C4-2B (cell line): ENCODE data around the gene VAC14.

ENCODE experiments used
- H3K27ac ChIP-seq: fragments of 450-650 bp; 2 replicates; pipeline ENCODE4 v1.5.1; 2017
- ZFX ChIP-seq: fragments of 450-650 bp; IDR thresholded peaks from 2 replicates; pipeline ENCODE4 v1.6.1; 2017
- TF ChIP-seq, protein P1 (sequence below): fragments of 450-650 bp; conservative IDR thresholded peaks from 2 replicates; pipeline ENCODE4 v1.5.1; 2017; ENCODE audit warnings: mild to moderate bottlenecking

The VAC14 gene

DNA sequence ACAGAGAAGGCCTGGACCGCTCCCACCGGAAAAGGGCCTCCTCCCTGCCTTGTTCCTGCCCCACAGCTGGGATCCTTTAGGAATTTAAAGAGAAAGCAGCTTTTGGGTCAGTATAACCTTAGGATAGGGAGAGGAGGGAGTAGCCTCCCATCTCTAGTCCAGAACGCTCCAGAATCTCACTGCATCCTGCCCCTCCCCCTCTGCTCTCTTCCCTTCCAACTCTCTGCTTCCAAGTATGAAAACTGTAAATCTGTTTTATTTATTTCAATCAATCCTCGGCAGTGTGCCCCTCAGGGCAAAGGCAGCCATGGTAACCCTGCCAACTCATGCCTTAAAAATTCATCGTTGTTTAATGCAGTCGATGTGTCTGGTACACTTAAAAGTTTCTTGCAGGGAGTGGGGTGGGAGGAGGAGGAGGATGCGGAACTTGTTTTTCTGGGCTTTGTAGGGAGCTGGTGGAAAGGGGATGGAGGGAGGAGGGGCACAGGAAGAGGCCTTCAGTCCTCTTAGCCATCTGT, 94.0 kb downstream of the VAC14 start:
- H3K27ac ChIP-seq = no peak overlapping the region; the same call in 1 of the 2 replicates
- TF ChIP-seq, protein P1, sequence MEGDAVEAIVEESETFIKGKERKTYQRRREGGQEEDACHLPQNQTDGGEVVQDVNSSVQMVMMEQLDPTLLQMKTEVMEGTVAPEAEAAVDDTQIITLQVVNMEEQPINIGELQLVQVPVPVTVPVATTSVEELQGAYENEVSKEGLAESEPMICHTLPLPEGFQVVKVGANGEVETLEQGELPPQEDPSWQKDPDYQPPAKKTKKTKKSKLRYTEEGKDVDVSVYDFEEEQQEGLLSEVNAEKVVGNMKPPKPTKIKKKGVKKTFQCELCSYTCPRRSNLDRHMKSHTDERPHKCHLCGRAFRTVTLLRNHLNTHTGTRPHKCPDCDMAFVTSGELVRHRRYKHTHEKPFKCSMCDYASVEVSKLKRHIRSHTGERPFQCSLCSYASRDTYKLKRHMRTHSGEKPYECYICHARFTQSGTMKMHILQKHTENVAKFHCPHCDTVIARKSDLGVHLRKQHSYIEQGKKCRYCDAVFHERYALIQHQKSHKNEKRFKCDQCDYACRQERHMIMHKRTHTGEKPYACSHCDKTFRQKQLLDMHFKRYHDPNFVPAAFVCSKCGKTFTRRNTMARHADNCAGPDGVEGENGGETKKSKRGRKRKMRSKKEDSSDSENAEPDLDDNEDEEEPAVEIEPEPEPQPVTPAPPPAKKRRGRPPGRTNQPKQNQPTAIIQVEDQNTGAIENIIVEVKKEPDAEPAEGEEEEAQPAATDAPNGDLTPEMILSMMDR = no peak
- no peak for TF ChIP-seq ZFX

DNA sequence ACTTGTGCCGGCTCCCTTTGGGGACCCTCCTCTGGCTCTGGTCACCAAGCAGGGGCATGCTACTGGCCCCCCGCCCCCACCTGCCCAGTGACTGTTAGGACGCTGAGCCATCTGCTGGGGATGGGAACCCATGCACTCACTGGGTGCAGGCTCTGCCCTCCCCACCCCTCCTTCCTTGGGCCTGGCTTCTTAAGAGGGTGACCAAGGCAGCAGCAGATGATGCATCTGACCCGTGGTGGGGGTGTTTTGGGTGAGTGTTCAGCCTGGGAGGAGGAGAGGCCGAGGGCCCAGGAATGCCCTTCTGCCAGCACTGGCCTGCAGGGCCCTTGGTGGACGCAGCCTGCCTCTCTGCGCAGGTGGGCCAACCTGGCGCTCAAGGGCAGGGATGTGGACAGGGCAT, 95.9 kb downstream of the VAC14 start:
- H3K27ac ChIP-seq = no peak overlapping the region
- TF ChIP-seq, protein P1 = no peak
- TF ChIP-seq ZFX = no peak

DNA sequence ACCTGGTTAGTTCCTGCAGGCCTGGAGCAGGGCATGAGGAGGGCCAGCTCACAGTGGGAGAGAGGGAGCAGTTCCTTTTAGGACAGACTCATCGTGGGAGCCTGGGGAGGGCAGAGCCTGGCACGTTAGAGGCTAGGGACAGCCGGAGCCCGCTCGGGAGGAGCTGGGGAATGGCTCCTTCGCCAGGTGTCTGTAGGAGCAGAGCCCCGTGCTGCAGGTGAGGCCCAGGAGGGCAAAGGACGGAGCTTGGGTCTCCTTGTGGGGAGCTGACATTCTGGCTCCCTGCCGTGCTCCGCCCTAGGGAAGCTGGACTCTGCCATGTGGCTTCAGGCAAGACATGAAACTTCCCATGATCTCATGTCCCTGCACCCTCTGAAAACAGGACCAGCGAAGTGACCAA, 96.4 kb downstream of the VAC14 start:
- no peak overlapping the region for H3K27ac ChIP-seq
- TF ChIP-seq, protein P1 = no peak
- TF ChIP-seq ZFX = no peak

DNA sequence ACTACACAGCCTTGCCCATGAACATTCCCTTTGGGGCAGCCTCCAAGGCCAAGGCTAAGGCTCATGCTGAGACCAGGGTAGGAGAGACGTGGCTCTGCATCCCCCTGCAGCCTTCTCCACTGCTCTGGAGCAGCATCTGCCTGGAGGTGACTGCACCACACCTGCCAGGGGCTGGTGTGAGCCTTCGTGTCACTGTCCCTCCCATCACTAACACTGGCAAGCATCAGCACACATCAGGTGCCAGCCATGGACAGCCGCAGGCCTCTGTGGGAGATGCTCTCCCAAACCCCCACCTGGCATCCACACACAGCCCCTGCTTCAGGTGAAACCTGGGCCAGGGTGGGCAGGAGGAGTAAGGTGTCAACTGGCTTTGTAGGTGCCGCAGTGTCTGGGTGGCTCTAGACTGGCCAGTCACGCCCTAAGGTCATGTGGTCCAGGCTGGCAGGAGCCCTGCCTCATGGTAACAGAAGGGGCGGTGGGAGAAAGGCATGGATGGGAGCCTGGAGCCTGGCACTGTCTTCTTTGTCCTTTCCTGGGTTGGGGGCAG, 97.0 kb downstream of the VAC14 start:
- TF ChIP-seq, protein P1 = no peak
- no peak for TF ChIP-seq ZFX
- no peak overlapping the region for H3K27ac ChIP-seq

DNA sequence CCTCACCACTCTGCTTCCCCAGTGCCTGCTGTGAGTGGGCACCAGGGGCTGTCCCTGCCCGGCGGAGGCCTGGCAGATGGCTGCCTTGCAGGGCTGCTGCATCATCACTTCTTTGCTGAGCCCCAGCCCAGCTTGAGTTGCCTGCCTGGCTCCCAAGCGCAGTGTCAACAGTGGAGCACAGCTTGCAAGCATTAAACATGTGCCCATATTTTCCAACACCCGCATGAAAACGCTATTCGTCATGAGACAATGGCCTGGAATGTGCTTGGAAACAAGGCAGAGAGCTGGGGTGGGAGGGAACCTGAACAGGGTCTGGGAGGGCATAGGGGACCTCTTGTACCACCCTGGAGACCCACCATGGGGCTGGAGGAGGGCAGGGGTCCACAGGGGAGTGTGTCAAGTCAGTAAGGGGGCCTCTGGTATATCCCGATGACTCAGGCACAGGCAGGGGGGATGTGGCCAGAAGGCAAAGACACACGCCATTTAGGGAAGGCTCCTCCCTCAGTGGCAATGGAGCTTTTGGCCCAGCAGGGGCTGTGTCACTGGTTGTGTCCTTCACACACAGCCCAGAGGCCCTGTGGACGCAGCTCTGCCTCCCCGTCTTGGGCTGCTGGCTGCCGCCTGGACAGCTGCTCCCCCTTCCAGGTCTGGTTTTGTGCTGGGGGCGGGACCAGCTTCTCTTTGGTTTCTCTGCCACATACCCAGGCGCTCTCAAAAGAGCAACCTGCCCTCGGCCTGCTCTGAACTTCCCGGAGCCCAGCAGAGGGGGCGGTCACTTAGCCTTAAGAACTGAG, 97.7 kb downstream of the VAC14 start:
- 0 out of 2 replicates have a peak overlapping the region, but pooled peaks have one; percentile 3 for H3K27ac ChIP-seq
- TF ChIP-seq, protein P1 = no peak
- no peak for TF ChIP-seq ZFX

DNA sequence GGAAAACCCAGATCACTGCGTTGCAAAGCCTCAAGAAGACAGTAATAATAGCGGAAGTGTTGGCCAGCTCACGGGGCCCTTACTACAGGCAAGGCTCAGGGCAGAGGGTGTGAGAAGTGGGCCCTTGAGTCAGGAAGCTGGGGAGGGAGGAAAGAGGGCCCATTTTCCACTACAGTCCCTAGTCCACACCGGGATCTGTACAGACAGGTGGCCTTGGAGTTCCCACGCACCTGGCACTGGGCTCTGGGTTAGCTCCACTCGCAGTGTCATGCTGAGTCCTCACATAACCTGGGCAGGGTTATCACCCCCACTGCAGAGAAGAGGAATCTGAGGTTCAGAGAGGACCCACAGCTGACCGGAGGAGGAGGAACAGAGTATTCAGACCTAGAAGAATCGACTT, 98.3 kb downstream of the VAC14 start:
- 0 out of 2 replicates have a peak overlapping the region, but pooled peaks have one; percentile 3 for H3K27ac ChIP-seq
- TF ChIP-seq, protein P1 = no peak
- no peak for TF ChIP-seq ZFX

DNA sequence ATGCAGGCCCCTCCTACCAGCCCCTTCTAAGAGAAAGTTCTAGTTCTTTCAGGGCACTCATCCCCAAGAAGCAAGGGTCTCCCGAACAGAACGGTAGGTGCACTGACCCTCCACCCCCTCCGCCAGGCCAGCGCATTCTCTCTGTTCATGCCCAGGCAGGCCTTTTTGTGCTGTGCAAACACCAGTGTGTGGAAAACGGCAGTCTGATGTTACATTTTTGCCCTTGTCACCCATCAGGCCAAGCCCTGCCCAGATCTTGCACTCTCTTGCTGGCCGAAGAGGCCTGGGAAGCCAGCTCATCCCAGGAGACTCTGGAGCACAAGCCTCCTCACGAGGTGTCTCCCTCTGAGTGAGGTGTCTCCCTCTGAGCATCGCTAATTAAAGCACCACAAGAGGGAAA, 99.0 kb downstream of the VAC14 start:
- H3K27ac ChIP-seq = no peak overlapping the region; the same call in 1 of the 2 replicates
- TF ChIP-seq, protein P1 = no peak
- no peak for TF ChIP-seq ZFX
